HG03039 (cell line): Measurements from ENCODE around the gene UBE2G1.

ENCODE experiments used
- ATAC-seq: cut with Tn5 transposase; IDR thresholded peaks from one replicate; pipeline ENCODE4 v1.9.1; 2021; ENCODE audit warnings: mild to moderate bottlenecking, moderate library complexity; ENCODE audit not compliant: unreplicated experiment

Gene UBE2G1

DNA sequence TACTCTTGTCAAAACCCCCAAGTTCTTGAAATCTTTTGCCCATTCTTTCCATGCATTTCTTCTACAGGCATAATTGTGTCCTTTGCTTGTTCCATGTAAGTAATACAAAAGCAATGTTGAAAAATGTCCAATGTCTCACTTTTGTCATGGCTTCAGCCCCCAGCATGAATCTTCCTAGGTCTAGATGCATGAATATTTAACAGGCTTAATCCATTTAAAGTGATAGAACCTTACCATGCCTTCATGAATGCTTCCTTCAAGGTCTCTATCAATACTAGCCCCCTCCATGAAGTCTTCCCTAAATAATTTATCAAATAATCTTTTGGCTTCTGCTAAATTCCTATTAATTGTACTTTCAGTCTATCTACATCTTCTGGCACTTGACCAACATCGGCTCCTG is 56.6 kb downstream of the UBE2G1 start:
- ATAC-seq: no peak

DNA sequence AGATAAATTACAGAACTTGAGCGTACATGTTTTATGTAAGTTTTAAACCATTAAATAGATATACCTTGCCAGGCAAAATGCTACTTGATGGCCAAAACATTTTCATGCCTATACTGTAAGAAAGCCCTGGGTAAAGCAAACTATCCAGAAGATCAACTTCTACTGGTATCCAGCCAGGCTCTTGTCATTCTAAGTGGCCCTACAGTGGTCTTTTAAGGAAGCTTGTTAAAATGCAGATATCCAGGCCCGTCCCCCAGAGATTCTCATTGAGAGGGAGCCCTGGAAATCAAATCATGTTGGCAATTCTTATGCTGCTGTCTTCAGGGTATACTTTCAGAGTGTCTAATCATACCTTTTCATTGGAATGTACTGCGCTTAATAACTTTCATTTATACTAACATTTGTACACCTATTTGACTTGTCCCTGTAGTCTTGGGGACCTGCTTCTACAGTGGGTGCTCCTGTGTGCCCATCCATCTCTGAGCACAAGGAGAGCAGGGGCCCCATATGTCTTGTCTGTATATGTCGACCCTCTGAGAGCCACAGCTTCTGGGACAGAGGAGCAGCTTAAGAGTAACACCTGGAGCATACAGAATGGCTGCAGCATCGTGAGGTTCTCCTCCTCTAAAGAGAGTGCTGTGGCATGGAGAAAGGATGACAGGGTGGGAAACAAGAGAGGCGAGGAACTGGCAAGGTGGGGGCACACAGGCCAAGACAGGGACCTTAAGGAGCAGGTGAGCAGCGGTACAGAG is 59.1 kb downstream of the UBE2G1 start:
- no peak for ATAC-seq

DNA sequence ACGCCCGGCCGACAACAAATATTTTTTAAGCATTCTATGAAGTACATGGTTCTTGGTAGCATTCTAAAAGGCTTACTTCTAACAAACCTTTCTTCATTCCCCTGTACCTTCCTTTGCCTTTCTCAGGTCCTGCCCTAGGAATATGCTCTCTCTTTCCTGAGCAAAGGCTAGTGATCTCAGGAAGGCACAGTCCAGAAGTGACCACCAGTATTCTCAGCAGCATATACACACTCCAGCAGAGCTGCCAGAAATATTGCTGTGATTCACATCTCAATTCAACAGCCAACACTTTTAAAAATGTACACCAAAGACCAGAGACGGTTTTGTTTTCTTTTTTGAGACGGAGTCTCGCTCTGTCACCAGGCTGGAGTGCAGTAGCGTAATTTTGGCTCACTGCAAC is 61.3 kb downstream of the UBE2G1 start:
- no peak for ATAC-seq

DNA sequence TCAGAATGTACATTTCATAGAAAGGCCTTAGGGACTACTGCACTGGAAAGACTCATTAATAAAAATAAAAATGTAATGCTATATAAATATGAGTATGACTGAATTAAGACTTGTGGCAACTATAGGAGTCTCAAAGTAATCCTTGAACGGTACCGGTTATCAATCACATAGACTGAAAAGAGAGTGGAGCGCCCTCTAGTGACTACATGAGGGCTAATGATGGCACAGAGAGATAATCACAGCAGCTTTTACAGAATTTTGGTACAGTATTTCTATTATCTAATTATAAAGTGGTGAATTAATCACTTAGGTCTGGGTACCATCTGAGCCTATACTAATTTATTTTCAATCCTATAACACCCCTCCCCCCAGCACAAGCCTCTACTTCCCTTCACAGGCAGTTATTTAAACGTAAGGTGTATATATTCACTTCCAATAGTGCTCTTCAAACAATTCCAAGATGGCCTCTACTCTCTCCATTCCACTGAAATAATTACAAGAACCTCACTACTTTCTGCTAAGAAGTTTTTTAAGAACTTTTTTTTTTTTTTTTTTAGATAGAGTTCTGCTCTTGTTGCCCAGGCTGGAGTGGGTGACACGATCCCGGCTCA is 62.0 kb downstream of the UBE2G1 start:
- no peak for ATAC-seq

DNA sequence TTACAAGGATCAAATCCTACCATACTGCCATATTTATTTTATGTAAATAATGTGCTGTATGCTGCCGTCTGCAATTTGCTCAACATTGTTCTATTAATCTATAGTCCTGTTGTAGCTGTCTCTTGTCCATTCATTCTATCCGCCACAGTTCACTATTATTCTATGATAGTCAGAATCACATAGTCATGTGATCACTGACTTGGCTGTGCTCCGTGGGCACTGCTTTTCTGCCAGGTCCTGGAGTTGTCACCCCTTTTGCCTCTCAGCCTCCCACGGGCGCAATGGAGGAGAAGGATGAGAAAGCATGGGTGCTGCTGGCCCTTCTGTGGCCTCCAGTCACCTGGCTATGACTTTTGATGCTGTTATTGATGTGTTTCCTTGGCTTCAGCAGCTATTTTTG is 65.4 kb downstream of the UBE2G1 start:
- no peak for ATAC-seq

DNA sequence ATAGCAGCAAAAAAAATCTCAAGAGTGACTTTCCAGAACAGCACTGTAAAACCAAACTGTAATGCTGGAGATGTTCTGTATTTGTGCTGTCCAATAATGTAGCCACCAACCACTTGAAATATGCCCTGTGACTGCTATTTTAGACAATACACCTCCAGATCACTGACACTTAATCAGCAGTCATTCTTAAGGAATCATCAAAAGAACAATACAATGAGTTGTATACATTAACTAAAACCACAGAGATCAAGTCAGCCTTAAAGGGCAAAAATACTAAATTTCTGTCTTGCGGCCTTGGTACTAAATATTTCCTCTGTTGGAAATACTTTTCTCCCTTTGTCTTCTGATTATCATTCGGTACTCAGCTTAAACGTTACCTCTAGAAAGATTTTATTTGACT is 69.1 kb downstream of the UBE2G1 start:
- ATAC-seq: no peak

DNA sequence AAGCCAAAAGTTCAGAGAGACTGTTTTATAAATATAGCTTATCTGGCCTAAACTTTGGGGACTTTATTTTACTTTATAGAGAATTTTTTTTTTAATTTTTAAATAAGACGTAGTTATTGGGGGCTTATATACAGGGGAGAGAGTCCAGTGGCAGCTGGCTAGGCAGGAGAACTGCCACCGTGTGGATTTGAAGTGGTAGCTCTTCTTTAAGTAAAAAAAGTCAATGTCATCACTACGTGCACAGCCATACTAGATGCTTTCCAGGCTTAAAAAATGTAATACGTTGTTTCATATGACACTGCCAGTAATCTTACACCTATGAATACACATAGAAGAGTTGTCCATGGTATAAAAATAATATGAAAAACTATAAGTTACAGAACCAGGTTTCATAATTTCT is 70.8 kb downstream of the UBE2G1 start:
- ATAC-seq: no peak

DNA sequence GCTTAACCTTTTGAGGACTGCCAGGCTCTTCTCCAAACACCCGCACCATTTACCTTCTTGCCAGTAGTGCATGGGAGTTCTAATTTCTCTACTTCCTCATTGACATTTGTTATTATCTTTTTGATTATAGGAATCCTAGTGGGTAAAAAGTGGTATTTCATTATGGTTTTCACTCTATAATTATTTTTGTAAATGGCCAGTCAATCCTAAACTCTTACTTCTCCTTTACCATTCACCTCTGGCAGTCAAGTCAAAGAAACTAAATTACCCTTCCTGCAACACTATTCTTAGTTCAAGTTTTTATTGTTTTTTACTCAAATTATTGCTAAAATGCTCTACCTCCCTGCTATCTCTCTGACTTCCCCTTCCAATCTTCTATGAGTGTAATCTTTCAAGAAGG is 72.9 kb downstream of the UBE2G1 start:
- no peak for ATAC-seq

DNA sequence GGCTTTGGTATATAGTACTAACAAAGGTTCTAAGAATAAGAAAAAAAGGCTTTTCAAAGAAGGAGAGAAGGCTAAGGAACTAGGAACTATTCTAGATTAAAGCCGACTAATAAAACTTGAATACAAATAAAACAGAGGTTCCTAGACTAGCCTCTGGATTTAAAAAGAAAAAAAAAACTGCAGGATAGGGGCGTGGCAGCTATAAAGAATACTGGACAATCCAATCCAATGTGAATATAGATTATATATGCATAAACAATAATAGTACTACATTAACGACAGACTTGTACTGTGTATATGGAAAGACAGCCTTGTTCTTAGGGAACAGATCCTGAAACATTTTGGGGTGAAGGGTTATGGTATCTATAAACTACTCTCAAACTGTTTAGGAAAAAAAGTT is 78.8 kb downstream of the UBE2G1 start:
- no peak for ATAC-seq

DNA sequence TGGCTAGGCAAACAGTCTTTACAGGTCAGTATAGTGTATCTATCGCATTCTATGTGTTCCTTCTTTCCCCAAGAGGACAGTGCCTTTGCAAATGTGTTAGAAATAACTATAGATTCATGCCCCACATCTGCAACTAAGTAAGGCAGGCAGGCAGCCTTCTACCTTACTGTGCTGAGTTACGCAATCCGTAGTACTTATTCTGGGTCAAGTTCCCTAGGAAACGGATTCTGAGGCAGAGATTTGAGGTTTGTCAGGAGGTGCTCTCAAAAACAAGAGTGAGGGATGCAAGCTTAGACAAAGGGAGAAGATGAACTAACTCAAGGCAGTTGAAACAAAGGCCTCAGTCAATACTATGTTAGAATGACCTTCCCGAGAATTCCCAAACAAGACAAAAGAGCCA is 90.0 kb downstream of the UBE2G1 start:
- no peak for ATAC-seq

DNA sequence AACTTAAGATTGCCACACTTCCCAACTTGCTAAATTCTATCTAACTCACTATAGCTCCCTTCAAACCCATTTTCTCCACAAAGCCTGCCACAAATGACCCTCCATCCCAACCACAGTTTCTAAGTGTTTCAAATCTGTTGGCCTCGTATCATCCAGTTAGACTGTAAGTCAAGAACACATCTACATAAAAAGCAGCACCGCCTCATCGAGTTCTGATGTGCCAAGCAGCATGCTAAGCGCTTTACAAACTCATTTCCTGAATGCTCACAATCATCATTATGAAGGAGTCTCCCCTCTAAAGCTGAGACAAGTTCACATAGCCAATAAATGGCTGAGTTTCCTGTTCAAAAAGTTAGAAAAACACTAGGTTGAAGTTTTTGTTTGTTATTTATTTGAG is 93.5 kb downstream of the UBE2G1 start:
- ATAC-seq: no peak

DNA sequence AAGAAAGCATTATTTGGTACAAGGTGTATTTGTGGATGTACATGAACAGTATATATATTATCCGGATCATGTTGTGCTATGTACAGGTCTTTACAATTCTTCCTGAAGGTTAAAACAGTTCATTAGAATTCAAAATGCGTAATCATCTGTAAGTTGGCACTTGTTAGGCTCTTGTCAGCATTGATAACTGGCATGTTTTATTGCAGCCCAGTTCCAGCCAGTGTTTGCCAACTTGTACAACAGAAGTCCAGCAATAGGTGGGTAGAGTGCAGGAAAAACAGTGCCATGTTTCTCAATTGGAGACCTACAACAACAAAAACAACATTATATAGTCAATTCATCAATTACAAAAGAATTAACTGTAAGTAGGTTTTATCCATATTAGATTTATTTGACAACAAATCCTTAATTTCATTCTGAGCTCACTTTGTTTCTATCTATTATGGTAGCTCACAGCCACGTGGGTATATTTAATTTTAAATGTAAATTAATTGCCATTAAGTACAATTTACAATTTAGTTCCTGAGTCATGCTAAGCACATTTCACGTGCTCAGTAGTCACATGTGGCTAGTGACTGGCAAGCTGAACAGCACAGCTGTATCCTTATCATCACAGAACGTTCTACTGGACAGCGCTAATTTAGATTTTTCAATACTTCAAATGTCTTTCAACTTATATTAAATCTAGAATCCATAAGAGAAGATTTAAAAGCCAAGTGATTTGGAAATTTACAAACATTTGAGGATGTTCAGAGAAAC is 94.1 kb downstream of the UBE2G1 start:
- no peak for ATAC-seq

DNA sequence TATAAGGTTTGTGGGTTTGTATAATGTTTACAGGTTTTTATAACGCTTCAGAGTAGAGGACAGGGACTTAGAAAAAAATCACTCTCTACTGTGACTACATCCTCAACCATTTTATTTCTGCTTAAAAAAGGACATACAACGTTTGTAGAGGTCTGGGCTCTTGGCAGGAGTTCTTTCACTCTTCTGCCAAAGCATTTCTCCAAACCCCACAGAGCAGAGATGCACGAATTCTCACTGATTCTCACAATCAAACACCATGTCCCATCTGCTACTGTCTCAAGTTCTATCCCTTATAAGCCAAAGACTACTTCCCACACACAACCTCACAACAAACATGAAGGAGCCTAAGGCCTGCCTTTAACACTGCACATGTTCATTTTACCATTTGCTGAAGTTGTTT is 95.7 kb downstream of the UBE2G1 start:
- ATAC-seq: no peak

DNA sequence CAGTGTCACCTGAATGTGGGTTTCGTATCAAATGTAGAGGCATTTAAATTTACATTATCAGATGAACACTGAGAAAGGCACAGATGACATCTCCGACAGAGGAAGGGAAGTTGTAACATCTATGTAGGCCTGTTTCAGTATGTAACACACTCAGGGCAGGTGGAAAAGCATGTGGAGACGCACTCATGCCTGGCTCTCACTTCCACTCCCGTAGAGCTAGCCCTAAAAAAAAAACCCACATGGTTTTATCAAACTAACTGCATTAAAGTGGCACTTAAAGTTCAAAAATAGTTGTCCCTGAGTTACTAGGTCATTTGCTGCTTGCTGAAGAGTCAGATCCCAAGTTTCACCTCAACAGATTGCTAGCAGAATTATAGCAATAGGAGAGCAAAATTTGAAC is 96.6 kb downstream of the UBE2G1 start:
- ATAC-seq: no peak

DNA sequence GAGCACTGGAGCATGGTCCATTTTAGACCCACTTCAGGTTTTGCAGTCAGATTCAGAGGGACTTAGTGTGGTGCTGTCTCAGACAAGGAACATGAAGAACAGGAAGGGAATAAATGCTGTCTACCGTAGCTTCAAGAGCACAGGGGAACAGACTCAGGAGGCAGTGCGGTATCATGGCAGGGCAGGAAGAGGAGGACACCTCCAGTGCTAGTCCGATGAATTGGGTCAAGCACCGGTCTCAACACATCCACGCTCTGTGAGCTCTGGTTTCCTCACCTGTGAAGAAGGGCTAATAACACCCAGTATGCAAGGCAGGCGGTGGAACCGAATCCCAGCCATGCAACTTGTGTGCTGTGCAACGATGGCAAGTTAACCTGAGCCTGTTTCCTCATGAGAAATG is 99.1 kb downstream of the UBE2G1 start:
- ATAC-seq: no peak

DNA sequence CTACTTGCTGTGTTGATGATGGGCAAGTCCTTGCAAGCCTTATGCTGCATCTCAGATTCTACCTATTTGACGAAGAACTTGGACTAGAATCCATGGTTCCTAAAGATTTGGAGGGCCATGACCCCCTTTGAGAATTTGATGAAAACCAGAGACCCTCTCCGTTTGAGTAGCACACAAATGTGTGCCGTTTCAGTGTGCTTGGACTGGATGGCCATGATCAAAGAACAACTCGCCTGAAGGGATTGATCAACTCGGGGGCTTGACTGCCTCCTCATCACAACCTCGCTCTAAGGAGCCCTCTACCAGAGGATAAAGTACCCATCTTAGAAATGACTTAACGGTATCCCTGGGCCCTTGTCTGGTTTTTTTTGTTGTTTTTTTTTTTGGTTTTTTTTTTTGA is 99.9 kb downstream of the UBE2G1 start:
- ATAC-seq: no peak

DNA sequence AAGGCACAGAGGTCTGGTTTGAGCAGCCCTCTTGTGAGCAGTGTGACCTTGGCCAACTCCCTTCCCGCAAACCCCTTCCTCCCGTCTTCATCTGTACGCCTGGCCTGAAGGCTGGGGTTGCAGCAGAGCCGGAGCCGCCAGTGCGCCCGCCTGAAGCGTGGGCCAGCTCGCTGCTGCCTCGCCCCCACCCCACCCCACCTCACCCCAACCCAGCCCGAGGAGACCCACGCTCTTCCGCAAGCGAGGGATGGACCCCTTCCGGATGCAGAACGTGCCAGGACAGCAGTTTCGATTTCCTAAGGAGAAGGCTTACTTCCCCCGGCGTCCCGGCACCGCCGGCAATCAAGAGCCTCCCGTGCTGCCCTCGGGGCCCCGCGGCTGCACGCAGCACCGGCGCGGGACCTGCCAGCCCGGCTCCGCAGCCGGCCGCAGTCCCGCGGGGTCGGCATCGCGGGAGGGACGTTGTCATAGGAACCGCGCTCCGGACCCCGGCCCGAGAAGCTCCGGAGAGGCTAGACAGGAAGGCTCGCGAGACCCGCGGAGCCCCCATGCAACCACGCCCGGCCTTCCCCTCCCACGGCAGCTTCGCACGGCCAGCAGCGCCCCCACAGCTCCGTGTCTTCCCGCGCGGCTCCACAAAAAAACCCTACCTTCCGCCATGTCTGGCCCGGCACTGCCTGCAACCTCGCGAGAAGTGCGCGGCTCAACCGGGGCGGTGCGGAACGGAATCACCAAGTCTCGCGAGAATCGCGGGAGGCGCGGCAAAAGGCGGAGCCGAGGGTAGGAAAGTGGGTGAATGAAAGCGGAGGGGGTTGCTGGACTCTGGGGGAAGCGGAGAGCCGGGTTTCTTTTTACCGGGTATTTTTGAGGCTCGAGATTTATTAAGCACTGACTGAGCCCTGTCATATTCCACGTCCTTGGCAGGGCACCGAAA is 102.9 kb downstream of the UBE2G1 start, which contains the start of gene ANKFY1:
Gene ANKFY1 (minus strand): TSS at position 698 of the 934 bp plus-strand sequence. CDS start 38 bp downstream, at position 660.
- ATAC-seq: peak; percentile 89

DNA sequence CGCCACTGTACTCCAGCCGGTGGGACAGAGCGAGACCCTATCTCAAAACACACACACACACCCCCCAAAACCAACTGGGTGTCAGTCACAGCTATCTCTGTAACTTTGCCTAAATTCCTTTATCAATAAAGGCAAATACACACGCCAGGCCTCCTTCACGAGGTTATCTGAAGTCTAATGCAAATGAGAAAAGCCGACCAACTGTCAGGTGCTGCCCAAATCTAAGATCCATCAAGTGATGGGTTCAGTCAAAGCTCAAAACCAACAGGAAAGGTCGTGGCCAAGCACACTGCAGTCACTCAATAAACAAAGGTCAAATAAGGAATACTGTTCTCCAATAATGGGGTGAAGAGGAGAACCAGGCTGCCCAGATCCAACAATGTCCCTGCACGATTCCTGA is 103.8 kb downstream of the UBE2G1 start:
- no peak for ATAC-seq

DNA sequence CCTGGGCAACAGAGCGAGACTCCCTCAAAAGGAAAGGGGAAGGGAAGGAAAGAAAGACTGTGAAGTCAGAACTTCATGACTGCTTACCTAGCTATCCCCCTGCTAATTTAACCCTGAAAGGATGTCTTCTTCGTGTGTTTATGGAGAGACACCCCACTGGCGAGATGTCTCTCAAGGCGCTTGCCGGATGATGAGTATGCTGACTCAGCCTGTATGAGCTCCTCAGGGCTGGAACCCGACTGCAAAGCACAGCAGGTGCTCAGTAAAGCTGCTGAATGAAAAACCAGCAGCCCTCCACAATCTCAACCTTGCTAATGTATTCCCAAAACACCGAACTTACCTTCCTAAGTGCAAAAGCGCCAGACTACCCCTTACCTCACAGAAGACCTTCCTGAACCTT is 105.0 kb downstream of the UBE2G1 start:
- no peak for ATAC-seq

DNA sequence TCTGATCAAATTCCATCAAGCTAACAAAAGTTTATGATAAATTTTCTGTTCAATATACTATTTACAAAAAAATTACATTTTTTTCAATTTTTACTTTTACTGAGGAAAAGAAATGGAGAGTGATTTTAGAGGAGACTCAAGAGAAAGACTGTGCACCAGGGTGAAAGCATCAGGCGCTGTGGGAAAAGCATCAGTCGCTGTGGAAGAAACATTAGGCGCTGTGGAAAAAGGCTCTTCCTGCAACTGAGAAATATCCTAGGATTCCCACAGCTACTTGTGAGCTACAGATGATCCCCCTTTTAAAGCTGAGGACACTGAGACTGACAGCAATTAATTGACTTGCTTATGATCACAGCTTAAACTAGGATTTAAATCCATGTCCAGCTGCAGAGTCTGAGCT is 107.6 kb downstream of the UBE2G1 start:
- no peak for ATAC-seq

DNA sequence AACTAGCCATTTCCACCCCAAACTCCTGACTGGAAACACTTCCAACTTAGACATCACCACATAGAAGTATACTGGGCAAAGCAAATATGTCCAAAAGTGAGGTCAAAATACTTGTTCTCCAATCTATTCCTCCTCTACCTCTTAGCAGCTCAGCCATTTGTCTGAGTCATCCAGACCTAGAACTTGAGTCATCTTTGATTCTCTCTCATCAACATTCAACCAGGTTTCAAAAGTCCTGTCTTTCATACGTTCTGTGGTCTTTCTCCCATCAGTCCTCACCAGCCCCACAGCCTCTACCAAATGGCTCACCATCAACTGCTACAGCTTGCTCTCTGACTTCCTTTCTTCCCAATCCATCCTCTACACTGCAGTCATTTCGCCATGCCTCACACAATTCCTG is 109.5 kb downstream of the UBE2G1 start:
- no peak for ATAC-seq
